Keratinocyte (primary cell): ENCODE measurements around the gene SVOP. TPM values are rescaled to one million over a fixed set of nuclear protein-coding genes. Genes with fewer than 3 reads are reported as not detected.

Experiments used
- DNase-seq: peaks from one replicate; pipeline ENCODE4 v3.0.0-alpha.2; 2011; ENCODE audit warnings: low read depth, missing footprints, low spot score
- FAIRE-seq: peaks from 2 replicates; lab custom pipeline; 2011; peaks lifted over from hg19 to GRCh38; lab: Jason Lieb, UNC
- H2AFZ ChIP-seq: 2 replicates; pipeline ENCODE4 v1.6.0; 2012; ENCODE audit warnings: low read length, control low read depth, inconsistent platforms; ENCODE audit not compliant: control insufficient read depth
- H3K27ac ChIP-seq: 2 replicates; pipeline ENCODE4 v1.5.1; 2011; ENCODE audit warnings: low read length; ENCODE audit not compliant: control insufficient read depth, insufficient read depth
- H3K27me3 ChIP-seq: 3 replicates; pipeline ENCODE4 v1.6.0; 2011; ENCODE audit warnings: low read length; ENCODE audit not compliant: control insufficient read depth, insufficient read depth; ENCODE audit errors: extremely low read depth
- H3K36me3 ChIP-seq, 2 experiments: 2 replicates in 1 of 2; 3 replicates in 1 of 2; pipeline ENCODE4 v1.5.1; 2011; ENCODE audit warnings: low read length in 2 of 2, mild to moderate bottlenecking in 1 of 2; ENCODE audit not compliant: control insufficient read depth in 2 of 2, insufficient read depth in 2 of 2; ENCODE audit errors: extremely low read depth in 1 of 2
- H3K4me1 ChIP-seq: 3 replicates; pipeline ENCODE4 v1.5.1; 2011; ENCODE audit warnings: low read length; ENCODE audit not compliant: control insufficient read depth, insufficient read depth; ENCODE audit errors: extremely low read depth
- H3K4me2 ChIP-seq: 3 replicates; pipeline ENCODE4 v1.6.0; 2011; ENCODE audit warnings: low read depth, low read length; ENCODE audit not compliant: control insufficient read depth, insufficient read depth; ENCODE audit errors: extremely low read depth
- H3K4me3 ChIP-seq, 3 experiments: fragments of 200-600 bp in 1 of 3; sonication (generic) in 1 of 3; 2 replicates in 2 of 3; 3 replicates in 1 of 3; pipeline ENCODE4 v1.5.1; 2011 to 2016; ENCODE audit warnings: low read length in 3 of 3, mild to moderate bottlenecking in 3 of 3, control low read depth in 2 of 3, inconsistent platforms in 1 of 3, low read depth in 1 of 3, mixed read lengths in 1 of 3, mixed run types in 1 of 3, moderate library complexity in 1 of 3; ENCODE audit not compliant: control insufficient read depth in 2 of 3, insufficient read depth in 2 of 3; ENCODE audit errors: extremely low read depth in 1 of 3
- H3K79me2 ChIP-seq: 2 replicates; pipeline ENCODE4 v1.6.0; 2012; ENCODE audit warnings: low read length; ENCODE audit not compliant: control insufficient read depth, insufficient read depth
- H3K9ac ChIP-seq: 3 replicates; pipeline ENCODE4 v1.6.0; 2011; ENCODE audit warnings: low read length; ENCODE audit not compliant: control insufficient read depth, insufficient read depth; ENCODE audit errors: extremely low read depth
- H3K9me1 ChIP-seq: 3 replicates; pipeline ENCODE4 v1.6.0; 2011; ENCODE audit warnings: low read length; ENCODE audit not compliant: control insufficient read depth, insufficient read depth; ENCODE audit errors: extremely low read depth
- H3K9me3 ChIP-seq: 2 replicates; pipeline ENCODE4 v1.5.1; 2012; ENCODE audit warnings: low read depth, low read length; ENCODE audit not compliant: control insufficient read depth
- H4K20me1 ChIP-seq: 3 replicates; pipeline ENCODE4 v1.6.0; 2011; ENCODE audit warnings: low read length; ENCODE audit not compliant: control insufficient read depth, insufficient read depth; ENCODE audit errors: extremely low read depth
- EZH2 ChIP-seq: IDR thresholded peaks from one replicate; pipeline ENCODE4 v1.6.1; 2012; ENCODE audit warnings: inconsistent platforms, mild to moderate bottlenecking, low read length, moderate library complexity
- dilution Hi-C: fragments of 300-500 bp; cut with MboI; formaldehyde crosslinking; loops from one replicate; pipeline ENCODE4 v1.7.0; 2020; ENCODE audit warnings: low sequenced_read_pairs; ENCODE audit not compliant: extremely low pct_ligation_motif_present
- polyA plus RNA-seq, 5 experiments: library from polyadenylated mRNA; depleted of rRNA in 3 of 5; stranded (reverse) in 3 of 5; stranded (forward) in 1 of 5; unstranded in 1 of 5; fragments of >200 nt; gene quantifications; 1 replicate in 1 of 5; 2 replicates in 3 of 5; 3 replicates in 1 of 5; pipeline versions ENCODE4 v1.2.1 to v1.2.3, GENCODE V29; 2011 to 2012; ENCODE audit warnings: missing spikeins in 2 of 5, low read depth in 1 of 5, low replicate concordance in 1 of 5
- TF ChIP-seq, protein P1 (sequence below), 3 experiments: IDR thresholded peaks in 1 of 3; conservative IDR thresholded peaks in 1 of 3; optimal IDR thresholded peaks in 1 of 3; 2 replicates in 2 of 3; 3 replicates in 1 of 3; pipeline versions ENCODE3 to v1.5.1; 2011; ENCODE audit warnings: low read length in 3 of 3, mild to moderate bottlenecking in 3 of 3, moderate library complexity in 2 of 3, control low read depth in 1 of 3, inconsistent platforms in 1 of 3; ENCODE audit not compliant: insufficient read depth in 2 of 3; ENCODE audit errors: extremely low read depth in 1 of 3

SVOP gene
- polyA plus RNA-seq, 1 donor (not counting 4 experiments of a cell fraction or from before 2014, with no cell fraction given) = not detected

DNA sequence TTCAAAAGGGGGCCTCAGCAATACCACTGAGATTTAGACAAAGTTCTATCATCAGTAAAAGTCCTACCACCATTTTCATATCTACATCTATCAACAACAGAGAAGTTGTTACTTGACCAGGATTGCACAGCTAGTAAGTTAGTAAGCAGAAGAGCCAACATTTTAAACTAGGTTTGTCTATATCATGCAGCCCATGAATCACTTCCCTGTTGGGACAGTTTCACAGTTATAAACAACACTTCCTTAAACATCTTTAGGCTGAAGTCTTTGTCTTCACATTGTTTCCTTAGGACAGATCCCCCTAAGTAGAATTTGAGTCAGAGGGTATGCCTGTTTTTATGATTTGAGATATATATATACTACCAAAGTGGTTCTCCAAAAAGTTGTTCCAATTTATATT, 72.5 kb downstream of the SVOP start:
- Histone ChIP-seq H3K27me3 (no peaks in the 10 kb centered on the region), H3K27ac (no peak overlapping the region), H3K4me1 (peaks cover 14% of the 10 kb centered on the region), H3K4me3 (no peak overlapping the region), H3K79me2 (no peaks in the 10 kb centered on the region), H3K9me3 (no peaks in the 10 kb centered on the region), H2AFZ (no peak overlapping the region), H4K20me1 (no peaks in the 10 kb centered on the region), H3K4me2 (no peak overlapping the region), H3K36me3 (no peaks in the 10 kb centered on the region), H3K9ac (no peak overlapping the region), H3K9me1 (no peaks in the 10 kb centered on the region)
- FAIRE-seq (no peak), DNase-seq (no peak)
- dilution Hi-C loops = no loop called here
- no peak for TF ChIP-seq EZH2
- TF ChIP-seq, protein P1, sequence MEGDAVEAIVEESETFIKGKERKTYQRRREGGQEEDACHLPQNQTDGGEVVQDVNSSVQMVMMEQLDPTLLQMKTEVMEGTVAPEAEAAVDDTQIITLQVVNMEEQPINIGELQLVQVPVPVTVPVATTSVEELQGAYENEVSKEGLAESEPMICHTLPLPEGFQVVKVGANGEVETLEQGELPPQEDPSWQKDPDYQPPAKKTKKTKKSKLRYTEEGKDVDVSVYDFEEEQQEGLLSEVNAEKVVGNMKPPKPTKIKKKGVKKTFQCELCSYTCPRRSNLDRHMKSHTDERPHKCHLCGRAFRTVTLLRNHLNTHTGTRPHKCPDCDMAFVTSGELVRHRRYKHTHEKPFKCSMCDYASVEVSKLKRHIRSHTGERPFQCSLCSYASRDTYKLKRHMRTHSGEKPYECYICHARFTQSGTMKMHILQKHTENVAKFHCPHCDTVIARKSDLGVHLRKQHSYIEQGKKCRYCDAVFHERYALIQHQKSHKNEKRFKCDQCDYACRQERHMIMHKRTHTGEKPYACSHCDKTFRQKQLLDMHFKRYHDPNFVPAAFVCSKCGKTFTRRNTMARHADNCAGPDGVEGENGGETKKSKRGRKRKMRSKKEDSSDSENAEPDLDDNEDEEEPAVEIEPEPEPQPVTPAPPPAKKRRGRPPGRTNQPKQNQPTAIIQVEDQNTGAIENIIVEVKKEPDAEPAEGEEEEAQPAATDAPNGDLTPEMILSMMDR (optimal IDR thresholded peaks at IDR 0.05 in 1 of 3, IDR thresholded peaks at IDR 0.05 in 1 of 3, conservative IDR thresholded peaks at IDR 0.05 in 1 of 3; ENCODE audit: extremely low read depth in 1 of 3, insufficient read depth in 2 of 3, low read length in 3 of 3) = no peak

DNA sequence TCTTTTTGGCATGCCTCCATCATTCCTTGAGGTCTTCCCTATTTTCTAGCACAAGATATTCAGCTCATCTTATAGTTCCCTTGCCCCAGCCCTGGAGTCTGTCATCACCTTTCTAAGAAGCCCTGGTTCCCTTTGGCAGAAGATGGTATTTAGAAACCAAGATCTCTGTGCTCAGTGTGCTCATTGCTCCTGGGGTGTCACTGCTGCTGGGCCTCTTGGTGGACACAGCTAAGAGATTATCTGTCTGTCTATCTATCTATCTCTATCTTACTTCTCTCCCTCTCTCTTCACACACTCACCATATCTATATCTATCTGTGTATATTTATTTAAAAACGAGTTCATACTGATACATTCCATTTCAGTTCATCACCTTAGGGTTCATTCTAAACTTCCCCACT, 73.8 kb downstream of the SVOP start:
- no peak overlapping the region for H2AFZ ChIP-seq
- no peaks in the 10 kb centered on the region for H3K27me3 ChIP-seq
- H4K20me1 ChIP-seq = no peaks in the 10 kb centered on the region
- DNase-seq (no peak), FAIRE-seq (no peak)
- peaks cover 14% of the 10 kb centered on the region for H3K4me1 ChIP-seq
- H3K79me2 ChIP-seq = no peaks in the 10 kb centered on the region
- no peaks in the 10 kb centered on the region for H3K9me1 ChIP-seq
- H3K9ac ChIP-seq = no peak overlapping the region
- dilution Hi-C loops = no loop called here
- no peak overlapping the region for H3K4me3 ChIP-seq
- no peak overlapping the region for H3K27ac ChIP-seq
- TF ChIP-seq, protein P1 (optimal IDR thresholded peaks at IDR 0.05 in 1 of 3, IDR thresholded peaks at IDR 0.05 in 1 of 3, conservative IDR thresholded peaks at IDR 0.05 in 1 of 3; ENCODE audit: extremely low read depth in 1 of 3, insufficient read depth in 2 of 3, low read length in 3 of 3) = no peak
- TF ChIP-seq EZH2 = no peak
- H3K36me3 ChIP-seq = no peaks in the 10 kb centered on the region
- no peak overlapping the region for H3K4me2 ChIP-seq
- no peaks in the 10 kb centered on the region for H3K9me3 ChIP-seq
